ENCODE measurements around the gene SYT9.

DNA sequence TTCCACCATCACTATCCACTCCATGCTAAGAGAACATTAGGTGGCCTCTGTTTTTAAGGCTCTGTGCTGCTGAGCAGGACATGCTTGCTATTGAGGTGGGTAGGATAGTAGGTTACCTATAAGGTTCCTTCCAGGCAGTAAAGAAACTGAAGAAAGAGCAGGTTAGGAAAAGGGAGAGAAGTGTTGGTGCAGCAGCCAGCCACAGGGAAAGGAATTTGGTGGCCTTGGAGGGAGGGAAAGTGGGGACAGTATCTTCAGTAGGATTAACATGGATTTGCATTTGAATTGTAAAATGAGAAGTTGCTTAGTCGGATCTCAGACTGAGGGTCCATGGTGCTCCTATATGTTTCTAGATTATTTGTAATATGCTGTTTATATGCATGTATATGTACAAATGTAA, 184.4 kb downstream of the SYT9 start:
- no peak for TF ChIP-seq EZH2 (IDR thresholded peaks at IDR 0.05)
- TF ChIP-seq FOXP2 (optimal IDR thresholded peaks at IDR 0.05; ENCODE audit: control extremely low read depth, extremely low read length, insufficient read depth) = no peak
